Keratinocyte (primary cell): Measurements from ENCODE around the gene STARD8.

Experiments
- EZH2 ChIP-seq: IDR thresholded peaks from one replicate; pipeline ENCODE4 v1.6.1; 2012; ENCODE audit warnings: inconsistent platforms, mild to moderate bottlenecking, low read length, moderate library complexity
- TF ChIP-seq, protein P1 (sequence below), 3 experiments: IDR thresholded peaks in 1 of 3; conservative IDR thresholded peaks in 1 of 3; optimal IDR thresholded peaks in 1 of 3; 2 replicates in 2 of 3; 3 replicates in 1 of 3; pipeline versions ENCODE3 to v1.5.1; 2011; ENCODE audit warnings: low read length in 3 of 3, mild to moderate bottlenecking in 3 of 3, moderate library complexity in 2 of 3, control low read depth in 1 of 3, inconsistent platforms in 1 of 3; ENCODE audit not compliant: insufficient read depth in 2 of 3; ENCODE audit errors: extremely low read depth in 1 of 3

DNA sequence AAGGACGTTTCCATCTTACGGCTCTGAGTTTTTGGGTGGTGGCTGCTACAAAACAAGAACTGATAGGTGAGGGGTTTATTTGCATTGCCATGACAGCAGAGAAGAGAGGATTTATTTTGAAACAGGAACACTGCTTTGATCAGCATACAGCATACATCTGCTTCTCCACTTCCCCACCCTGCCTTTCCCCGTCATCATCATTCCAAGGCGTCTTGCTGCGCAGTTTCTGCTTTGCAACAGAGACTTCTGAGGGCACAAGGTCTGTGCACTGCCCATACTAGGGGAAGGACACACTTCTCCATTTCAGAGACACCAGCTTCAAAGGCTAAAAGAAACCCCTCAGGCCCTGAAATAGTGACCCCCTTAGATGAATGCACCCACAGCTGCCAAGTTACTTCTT lies 19.1 kb downstream of the STARD8 start:
- TF ChIP-seq, protein P1, sequence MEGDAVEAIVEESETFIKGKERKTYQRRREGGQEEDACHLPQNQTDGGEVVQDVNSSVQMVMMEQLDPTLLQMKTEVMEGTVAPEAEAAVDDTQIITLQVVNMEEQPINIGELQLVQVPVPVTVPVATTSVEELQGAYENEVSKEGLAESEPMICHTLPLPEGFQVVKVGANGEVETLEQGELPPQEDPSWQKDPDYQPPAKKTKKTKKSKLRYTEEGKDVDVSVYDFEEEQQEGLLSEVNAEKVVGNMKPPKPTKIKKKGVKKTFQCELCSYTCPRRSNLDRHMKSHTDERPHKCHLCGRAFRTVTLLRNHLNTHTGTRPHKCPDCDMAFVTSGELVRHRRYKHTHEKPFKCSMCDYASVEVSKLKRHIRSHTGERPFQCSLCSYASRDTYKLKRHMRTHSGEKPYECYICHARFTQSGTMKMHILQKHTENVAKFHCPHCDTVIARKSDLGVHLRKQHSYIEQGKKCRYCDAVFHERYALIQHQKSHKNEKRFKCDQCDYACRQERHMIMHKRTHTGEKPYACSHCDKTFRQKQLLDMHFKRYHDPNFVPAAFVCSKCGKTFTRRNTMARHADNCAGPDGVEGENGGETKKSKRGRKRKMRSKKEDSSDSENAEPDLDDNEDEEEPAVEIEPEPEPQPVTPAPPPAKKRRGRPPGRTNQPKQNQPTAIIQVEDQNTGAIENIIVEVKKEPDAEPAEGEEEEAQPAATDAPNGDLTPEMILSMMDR (optimal IDR thresholded peaks at IDR 0.05 in 1 of 3, IDR thresholded peaks at IDR 0.05 in 1 of 3, conservative IDR thresholded peaks at IDR 0.05 in 1 of 3; ENCODE audit: extremely low read depth in 1 of 3, insufficient read depth in 2 of 3, low read length in 3 of 3), result no peak
- TF ChIP-seq EZH2, result no peak
